Tibial artery (tissue), 4 donors: ENCODE results near the gene DNMT3B.

ENCODE experiments used
- DNase-seq, 2 donors: peaks; one replicate each; pipeline ENCODE4 v3.0.0-alpha.2; 2019
- H3K27ac ChIP-seq, 2 donors: fragments of 200-600 bp; sonication (generic) in 1 of 2; 1 replicate in 1 of 2; 2 replicates in 1 of 2; pipeline ENCODE4 v1.5.1; 2018 to 2019; ENCODE audit warnings: mild to moderate bottlenecking in 1 of 2
- H3K27me3 ChIP-seq, 2 donors: fragments of 200-600 bp; sonication (generic) in 1 of 2; one replicate each; pipeline versions ENCODE4 v1.5.1 to v1.6.0; 2016 to 2019
- H3K36me3 ChIP-seq, 3 donors: fragments of 200-600 bp; sonication (generic) in 2 of 3; one replicate each; pipeline ENCODE4 v1.5.1; 2016 to 2019; ENCODE audit warnings: mild to moderate bottlenecking in 2 of 3
- H3K4me1 ChIP-seq, 4 donors: fragments of 200-600 bp; sonication (generic) in 2 of 4; 1 replicate in 3 of 4; 2 replicates in 1 of 4; pipeline ENCODE4 v1.5.1; 2016 to 2019
- H3K4me3 ChIP-seq, 2 donors: fragments of 200-600 bp; sonication (generic) in 1 of 2; 1 replicate in 1 of 2; 2 replicates in 1 of 2; pipeline ENCODE4 v1.5.1; 2018 to 2019; ENCODE audit warnings: mild to moderate bottlenecking in 2 of 2
- H3K9me3 ChIP-seq, 3 donors: fragments of 200-600 bp; sonication (generic) in 1 of 3; one replicate each; pipeline ENCODE4 v1.5.1; 2016 to 2019
- intact Hi-C: fragments of 100-400 bp; cut with DNase I; formaldehyde crosslinking; loops from one replicate; pipeline ENCODE4 v1.15.0; 2023; ENCODE audit warnings: low total_unique reads
- TF ChIP-seq, protein P1 (sequence below), 2 experiments: fragments of 200-600 bp in 1 of 2; fragments of 450-650 bp in 1 of 2; IDR thresholded peaks; one replicate each; pipeline ENCODE4 v1.5.1; 2017 to 2019; ENCODE audit warnings: antibody characterized with exemption in 2 of 2, mild to moderate bottlenecking in 1 of 2, moderate library complexity in 1 of 2

The DNMT3B gene

DNA sequence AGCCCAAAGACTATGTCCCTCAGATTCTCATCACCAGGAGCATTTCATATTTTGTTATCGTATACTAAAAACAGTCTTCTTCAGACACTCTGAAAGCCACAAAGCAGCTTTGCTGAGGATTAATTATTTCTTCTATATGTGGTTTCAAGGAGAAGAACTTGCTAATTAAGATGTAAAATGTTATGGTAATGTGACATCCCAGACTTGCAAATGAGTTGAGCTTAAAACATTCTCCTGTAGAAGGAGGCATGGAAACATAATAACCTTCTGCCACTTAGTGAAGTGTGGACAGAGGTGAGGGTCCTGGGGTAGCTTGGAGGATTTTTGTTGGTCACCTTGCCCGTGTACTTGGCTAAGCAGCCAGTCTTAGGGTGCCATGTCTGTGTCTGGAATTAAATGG lies 40.9 kb downstream of the DNMT3B start:
- Histone ChIP-seq H3K4me3 (no peak overlapping the region), H3K36me3 (peaks cover 5 to 32% (median 13%) of the 10 kb centered on the region in 3 donors), H3K27ac (no peak overlapping the region), H3K27me3 (no peaks in the 10 kb centered on the region), H3K4me1 (no peaks in the 10 kb centered on the region), H3K9me3 (no peaks in the 10 kb centered on the region)
- intact Hi-C loops = no loop called here
- TF ChIP-seq, protein P1, sequence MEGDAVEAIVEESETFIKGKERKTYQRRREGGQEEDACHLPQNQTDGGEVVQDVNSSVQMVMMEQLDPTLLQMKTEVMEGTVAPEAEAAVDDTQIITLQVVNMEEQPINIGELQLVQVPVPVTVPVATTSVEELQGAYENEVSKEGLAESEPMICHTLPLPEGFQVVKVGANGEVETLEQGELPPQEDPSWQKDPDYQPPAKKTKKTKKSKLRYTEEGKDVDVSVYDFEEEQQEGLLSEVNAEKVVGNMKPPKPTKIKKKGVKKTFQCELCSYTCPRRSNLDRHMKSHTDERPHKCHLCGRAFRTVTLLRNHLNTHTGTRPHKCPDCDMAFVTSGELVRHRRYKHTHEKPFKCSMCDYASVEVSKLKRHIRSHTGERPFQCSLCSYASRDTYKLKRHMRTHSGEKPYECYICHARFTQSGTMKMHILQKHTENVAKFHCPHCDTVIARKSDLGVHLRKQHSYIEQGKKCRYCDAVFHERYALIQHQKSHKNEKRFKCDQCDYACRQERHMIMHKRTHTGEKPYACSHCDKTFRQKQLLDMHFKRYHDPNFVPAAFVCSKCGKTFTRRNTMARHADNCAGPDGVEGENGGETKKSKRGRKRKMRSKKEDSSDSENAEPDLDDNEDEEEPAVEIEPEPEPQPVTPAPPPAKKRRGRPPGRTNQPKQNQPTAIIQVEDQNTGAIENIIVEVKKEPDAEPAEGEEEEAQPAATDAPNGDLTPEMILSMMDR (IDR thresholded peaks at IDR 0.05) = no peak
- DNase-seq = no peak

DNA sequence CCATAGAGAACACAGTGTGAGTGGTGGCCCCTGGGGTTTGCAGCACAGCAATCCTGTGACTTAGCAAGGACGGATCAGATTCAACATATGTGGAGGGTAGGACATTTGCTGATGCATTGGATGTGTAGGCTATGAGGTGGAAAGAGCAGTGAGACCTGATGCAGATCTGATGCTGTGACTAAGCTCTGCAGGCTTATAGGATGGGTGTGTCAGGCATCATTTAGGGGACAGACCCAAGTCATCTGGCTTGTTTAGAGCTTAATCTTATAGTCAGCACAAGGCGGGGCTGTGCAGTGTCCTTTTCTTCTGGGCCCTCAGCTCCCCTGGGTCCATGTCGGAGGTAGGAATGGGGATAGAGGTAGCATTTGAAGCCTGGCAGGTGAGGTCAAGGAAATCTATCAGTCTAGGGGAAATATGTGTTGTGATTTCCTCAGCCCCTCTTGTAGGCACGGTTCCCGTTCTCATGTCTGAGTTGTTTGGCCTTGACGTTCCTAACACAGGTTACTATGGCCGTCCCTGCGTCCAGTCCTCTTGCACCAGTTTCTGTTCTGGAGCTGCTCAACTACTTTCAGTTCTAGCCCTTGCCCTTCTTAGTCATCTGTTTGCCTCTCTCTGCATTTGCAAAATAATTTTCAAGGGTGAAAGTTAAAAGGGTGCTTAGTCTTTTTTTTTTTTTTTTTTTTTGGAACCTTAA lies 42.0 kb downstream of the DNMT3B start:
- no peaks in the 10 kb centered on the region for H3K9me3 ChIP-seq
- H3K27ac ChIP-seq = no peak overlapping the region
- H3K4me3 ChIP-seq = no peak overlapping the region
- TF ChIP-seq, protein P1 (IDR thresholded peaks at IDR 0.05) = no peak
- DNase-seq = no peak
- H3K36me3 ChIP-seq = peaks cover 5 to 33% (median 13%) of the 10 kb centered on the region in 3 donors
- no peaks in the 10 kb centered on the region for H3K4me1 ChIP-seq
- intact Hi-C loops = no loop called here
- no peaks in the 10 kb centered on the region for H3K27me3 ChIP-seq

DNA sequence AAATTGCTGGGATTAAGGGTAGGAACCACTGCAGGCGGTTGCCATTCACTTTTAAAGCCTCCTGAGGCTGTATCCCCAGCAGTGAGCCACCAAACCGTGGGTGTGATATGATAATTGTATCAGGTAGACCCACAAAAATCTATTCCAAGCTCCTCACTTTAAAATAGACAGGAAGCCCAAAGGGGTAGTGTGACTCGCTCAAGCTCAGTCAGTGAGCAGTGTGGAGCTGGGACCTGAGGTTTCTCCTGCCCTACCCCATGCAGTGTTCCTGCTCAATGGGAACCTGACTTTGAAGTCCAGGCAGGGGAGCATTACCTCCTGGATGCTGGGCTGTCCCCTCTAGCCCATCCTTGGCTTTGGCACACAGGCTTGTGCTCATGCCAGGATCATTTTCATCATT lies 42.6 kb downstream of the DNMT3B start:
- Histone ChIP-seq H3K36me3 (peaks cover 5 to 33% (median 13%) of the 10 kb centered on the region in 3 donors), H3K9me3 (no peaks in the 10 kb centered on the region), H3K27ac (no peak overlapping the region), H3K27me3 (no peaks in the 10 kb centered on the region), H3K4me1 (no peaks in the 10 kb centered on the region), H3K4me3 (no peak overlapping the region)
- TF ChIP-seq, protein P1 (IDR thresholded peaks at IDR 0.05) = no peak
- intact Hi-C loops = no loop called here
- DNase-seq = no peak

DNA sequence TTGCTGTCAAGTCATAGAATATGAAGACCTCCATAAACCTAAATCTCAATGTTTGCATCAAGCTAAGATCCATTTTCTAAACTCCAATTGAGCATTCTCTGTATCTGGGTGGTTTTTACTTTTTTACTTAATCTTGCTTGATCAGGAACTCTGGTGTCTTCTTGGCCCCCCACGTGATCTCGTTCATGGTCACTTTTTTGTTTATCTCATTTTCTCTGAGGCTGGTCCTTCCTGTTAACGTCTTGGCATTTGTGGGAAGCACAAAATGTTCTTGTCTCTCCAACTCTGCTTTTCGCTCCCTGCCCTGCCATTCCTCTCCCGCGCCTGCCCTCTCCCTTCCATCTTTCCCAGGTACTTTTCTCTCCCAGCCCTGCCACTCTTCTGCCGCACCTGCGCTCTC lies 43.5 kb downstream of the DNMT3B start:
- Histone ChIP-seq H3K27me3 (no peaks in the 10 kb centered on the region), H3K9me3 (no peaks in the 10 kb centered on the region), H3K27ac (no peak overlapping the region), H3K4me3 (no peak overlapping the region), H3K4me1 (no peaks in the 10 kb centered on the region), H3K36me3 (peaks cover 5 to 25% (median 13%) of the 10 kb centered on the region in 3 donors)
- intact Hi-C loops = no loop called here
- TF ChIP-seq, protein P1 (IDR thresholded peaks at IDR 0.05) = no peak
- DNase-seq = no peak

DNA sequence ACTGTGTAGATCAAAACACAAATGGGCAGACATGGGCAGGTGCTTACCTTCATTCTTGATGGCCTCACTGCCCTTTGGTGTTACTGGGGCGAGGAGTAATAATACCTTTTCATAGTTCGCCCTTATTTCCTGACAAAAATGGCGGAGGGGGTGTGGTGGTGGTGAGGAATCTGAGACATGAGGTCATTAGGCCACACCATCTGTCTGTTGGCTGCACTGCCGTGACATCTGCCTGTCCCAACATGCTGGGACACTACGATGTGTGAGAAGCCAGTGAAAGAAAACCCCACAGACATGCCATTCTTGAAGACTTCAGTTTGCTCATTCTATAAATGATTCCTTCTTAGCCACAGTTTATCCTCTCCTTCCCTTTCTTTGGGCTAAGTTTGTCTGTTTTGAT lies 44.2 kb downstream of the DNMT3B start:
- Histone ChIP-seq H3K4me1 (no peaks in the 10 kb centered on the region), H3K27me3 (no peaks in the 10 kb centered on the region), H3K36me3 (peaks cover 5 to 18% (median 6%) of the 10 kb centered on the region in 3 donors), H3K9me3 (no peaks in the 10 kb centered on the region), H3K4me3 (no peak overlapping the region), H3K27ac (no peak overlapping the region)
- TF ChIP-seq, protein P1 (IDR thresholded peaks at IDR 0.05) = no peak
- intact Hi-C loops = no loop called here
- DNase-seq = no peak
